ENCODE data around the gene TMEM52B.

Gene TMEM52B

GRCh38 chr12:10241290-10241689 lies 62.5 kb downstream of the TMEM52B start:
- no peak overlapping the region for H3K27ac ChIP-seq (ENCODE audit: extremely low read depth, low read depth, low read length)
- TF ChIP-seq ZNF362 (tag by site-specific recombination; IDR thresholded peaks at IDR 0.05): no peak
- no peak for TF ChIP-seq PRDM10 (tag by site-specific recombination; IDR thresholded peaks at IDR 0.05)
- TF ChIP-seq ZNF768 (tag by site-specific recombination; IDR thresholded peaks at IDR 0.05): no peak
- TF ChIP-seq ZNF416 (tag by site-specific recombination; IDR thresholded peaks at IDR 0.05): no peak
- no peak for TF ChIP-seq ZNF121 (tag by site-specific recombination; IDR thresholded peaks at IDR 0.05)
- TF ChIP-seq MEIS1 (CRISPR knock-in tag; IDR thresholded peaks at IDR 0.05; ENCODE audit: borderline replicate concordance): no peak
- no peak for TF ChIP-seq ZNF530 (tag by site-specific recombination; IDR thresholded peaks at IDR 0.05; ENCODE audit: low read depth)
- no peak for TF ChIP-seq ZNF561 (tag by site-specific recombination; IDR thresholded peaks at IDR 0.05; ENCODE audit: borderline replicate concordance)
- TF ChIP-seq AEBP2 (tag by site-specific recombination; IDR thresholded peaks at IDR 0.05; ENCODE audit: borderline replicate concordance): no peak
- TF ChIP-seq ZNF214 (tag by site-specific recombination; IDR thresholded peaks at IDR 0.05; ENCODE audit: borderline replicate concordance): no peak
- no peak for TF ChIP-seq KLF7 (tag by site-specific recombination; IDR thresholded peaks at IDR 0.05; ENCODE audit: borderline replicate concordance)
- TF ChIP-seq SCRT2 (tag by site-specific recombination; IDR thresholded peaks at IDR 0.05): no peak
- no peak for TF ChIP-seq GLIS1 (tag by site-specific recombination; IDR thresholded peaks at IDR 0.05)
- TF ChIP-seq ZNF692 (tag by site-specific recombination; IDR thresholded peaks at IDR 0.05): no peak
- TF ChIP-seq ZNF391 (tag by site-specific recombination; IDR thresholded peaks at IDR 0.05; ENCODE audit: borderline replicate concordance, low read depth): no peak
- ChIA-PET CTCF (interaction anchor here (0.7 kb wide), 1 partner anchor 90 kb away, joined by 4 read pairs; no protein-coding TSS in a partner anchor), POLR2A (no interaction called here)
- H3K9me3 ChIP-seq (ENCODE audit: control insufficient read depth, insufficient read depth, low read depth, low read length): no peaks in the 10 kb centered on the region
- H3K4me1 ChIP-seq (ENCODE audit: control insufficient read depth, insufficient read depth, low read length): no peaks in the 10 kb centered on the region
- no peak overlapping the region for H3K4me3 ChIP-seq (ENCODE audit: low read depth, low read length)
- no peaks in the 10 kb centered on the region for H3K36me3 ChIP-seq (ENCODE audit: control insufficient read depth in 2 of 2, insufficient read depth in 1 of 2, low read length in 2 of 2)

All from HEK293 (cell line).